GM23338 (cell line): ENCODE data around the gene TEPSIN. TPM values are rescaled to one million over a fixed set of nuclear protein-coding genes. Genes with fewer than 3 reads are reported as not detected.

ENCODE experiments used
- ATAC-seq: fragments of 200-7000 bp; cut with Tn5 transposase; 3 replicates; pipeline ENCODE4 v1.9.1; 2020
- DNase-seq: peaks from one replicate; pipeline ENCODE4 v3.0.0-alpha.2; 2015; ENCODE audit warnings: low spot score
- H2AFZ ChIP-seq: fragments of 200-600 bp; sonication (generic); 2 replicates; pipeline ENCODE4 v1.8.0; 2016; ENCODE audit warnings: antibody characterized with exemption, mild to moderate bottlenecking, moderate library complexity
- H3F3A ChIP-seq: fragments of 200-600 bp; sonication (generic); replicated peaks from 2 replicates; pipeline ENCODE4 v1.8.0; 2017; ENCODE audit warnings: antibody characterized with exemption, mixed run types, low read depth
- H3K27ac ChIP-seq: fragments of 200-600 bp; sonication (generic); 2 replicates; pipeline ENCODE4 v1.6.1; 2016; ENCODE audit warnings: low read depth
- H3K27me3 ChIP-seq: fragments of 200-600 bp; sonication (generic); 2 replicates; pipeline ENCODE4 v1.8.0; 2016; ENCODE audit warnings: mild to moderate bottlenecking, mixed run types, moderate library complexity; ENCODE audit not compliant: insufficient read depth
- H3K36me3 ChIP-seq: fragments of 200-600 bp; sonication (generic); 2 replicates; pipeline ENCODE4 v1.8.0; 2016; ENCODE audit warnings: mild to moderate bottlenecking; ENCODE audit not compliant: insufficient read depth
- H3K4me1 ChIP-seq: fragments of 200-600 bp; sonication (generic); 2 replicates; pipeline ENCODE4 v1.8.0; 2016; ENCODE audit warnings: mild to moderate bottlenecking, moderate library complexity; ENCODE audit not compliant: insufficient read depth
- H3K4me2 ChIP-seq: fragments of 200-600 bp; sonication (generic); 2 replicates; pipeline ENCODE4 v1.7.1; 2017; ENCODE audit warnings: mixed run types
- H3K4me3 ChIP-seq: fragments of 200-600 bp; sonication (generic); 2 replicates; pipeline ENCODE4 v1.6.1; 2016; ENCODE audit warnings: mixed run types
- H3K79me2 ChIP-seq: fragments of 200-600 bp; sonication (generic); replicated peaks from 2 replicates; pipeline ENCODE4 v1.8.0; 2017; ENCODE audit warnings: mild to moderate bottlenecking; ENCODE audit not compliant: insufficient read depth
- H3K9me2 ChIP-seq: fragments of 200-600 bp; sonication (generic); 2 replicates; pipeline ENCODE4 v1.8.0; 2017; ENCODE audit not compliant: insufficient read depth
- H4K20me1 ChIP-seq: fragments of 200-600 bp; sonication (generic); replicated peaks from 2 replicates; pipeline ENCODE4 v1.8.0; 2017; ENCODE audit warnings: mild to moderate bottlenecking; ENCODE audit not compliant: insufficient read depth
- H3K27ac Mint-ChIP-seq: 2 replicates; pipeline ENCODE4 v1.8.0; 2020; ENCODE audit warnings: inconsistent platforms, mild to moderate bottlenecking, moderate library complexity, mixed read lengths
- H3K27me3 Mint-ChIP-seq: 3 replicates; pipeline ENCODE4 v1.8.0; 2022; ENCODE audit warnings: low read depth, mild to moderate bottlenecking, moderate library complexity, mixed read lengths, inconsistent platforms; ENCODE audit not compliant: insufficient read depth, poor library complexity
- H3K36me3 Mint-ChIP-seq: 3 replicates; pipeline ENCODE4 v1.8.0; 2021; ENCODE audit warnings: low read depth, mild to moderate bottlenecking, inconsistent platforms, moderate library complexity, mixed read lengths
- H3K4me1 Mint-ChIP-seq: 3 replicates; pipeline ENCODE4 v1.8.0; 2020; ENCODE audit warnings: mild to moderate bottlenecking, inconsistent platforms, mixed read lengths
- H3K4me3 Mint-ChIP-seq: 3 replicates; pipeline ENCODE4 v1.8.0; 2021; ENCODE audit warnings: moderate library complexity, mild to moderate bottlenecking, inconsistent platforms, mixed read lengths
- H3K9me3 Mint-ChIP-seq: 3 replicates; pipeline ENCODE4 v1.8.0; 2020; ENCODE audit warnings: moderate library complexity, mild to moderate bottlenecking, inconsistent platforms, mixed read lengths
- CREB1 ChIP-seq: fragments of 250-450 bp; sonication (Bioruptor Pico); IDR thresholded peaks from 2 replicates; pipeline ENCODE4 v1.5.0; 2020; ENCODE audit warnings: low read depth, mild to moderate bottlenecking, moderate library complexity
- EZH2phosphoT487 ChIP-seq: fragments of 200-600 bp; sonication (generic); IDR thresholded peaks from one replicate; pipeline ENCODE4 v1.8.1; 2018; ENCODE audit warnings: antibody characterized with exemption; ENCODE audit not compliant: unreplicated experiment
- JUNB ChIP-seq: IDR thresholded peaks from one replicate; pipeline ENCODE4 v1.6.1; 2016; ENCODE audit warnings: antibody characterized with exemption; ENCODE audit not compliant: unreplicated experiment
- POLR2AphosphoS5 ChIP-seq: IDR thresholded peaks from 2 replicates; pipeline ENCODE4 v1.6.1; 2016; ENCODE audit warnings: antibody characterized with exemption, low read depth
- ZNF331 ChIP-seq: fragments of 250-450 bp; sonication (Bioruptor Pico); IDR thresholded peaks from 2 replicates; pipeline ENCODE4 v1.5.0; 2020; ENCODE audit warnings: low read depth, mild to moderate bottlenecking, moderate library complexity
- polyA plus RNA-seq: library from polyadenylated mRNA; unstranded; fragments of >200 nt; fragmentation: Nextera tagmentation; extraction: Ambion mirVana; gene quantifications from 2 replicates; pipeline ENCODE4 v1.2.1, GENCODE V29; 2016
- total RNA-seq: library from RNA; depleted of rRNA; stranded (reverse); fragments of >200 nt; shearing (Covaris generic); gene quantifications from 2 replicates; pipeline ENCODE4 v1.2.3, GENCODE V29; 2014
- TF ChIP-seq, protein P1 (sequence below): IDR thresholded peaks from 2 replicates; pipeline ENCODE4 v1.6.1; 2016; ENCODE audit warnings: antibody characterized with exemption
- TF ChIP-seq, protein P2 (sequence below): fragments of 250-450 bp; sonication (Bioruptor Pico); IDR thresholded peaks from 2 replicates; pipeline ENCODE4 v1.5.0; 2020; ENCODE audit warnings: mild to moderate bottlenecking, moderate library complexity
- TF ChIP-seq, protein P3 (sequence below), 2 experiments: fragments of 200-600 bp in 1 of 2; sonication (generic) in 1 of 2; conservative IDR thresholded peaks; 2 replicates each; pipeline versions ENCODE4 v1.5.1 to v1.6.1; 2016 to 2017; ENCODE audit warnings: antibody characterized with exemption in 2 of 2, low read depth in 2 of 2, mild to moderate bottlenecking in 2 of 2, moderate library complexity in 1 of 2

TEPSIN gene
- total and polyA plus RNA-seq, 2 experiments from 2014 or later = 4.4 to 25.3 TPM

DNA sequence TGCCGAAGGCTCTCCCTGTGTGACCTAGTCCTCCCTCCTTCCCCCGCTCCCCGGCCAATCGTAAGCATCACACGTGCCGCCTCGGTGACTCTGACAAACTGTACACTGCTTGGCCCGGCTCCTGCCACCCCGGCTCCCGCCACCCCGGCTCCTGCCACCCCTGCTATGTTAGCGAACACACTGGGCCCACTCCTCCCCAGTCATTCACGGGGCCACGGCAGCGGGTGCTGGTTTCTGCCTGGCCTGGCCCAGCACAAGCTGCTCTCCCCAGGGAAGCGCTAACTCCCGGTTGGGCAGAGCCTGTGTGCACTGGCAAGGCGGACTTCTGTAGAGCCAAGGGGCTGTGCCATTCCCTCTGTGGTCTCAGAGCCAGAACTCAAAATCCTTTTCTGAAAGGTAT lies 22.2 kb upstream of the TEPSIN start:
- DNase-seq = no peak
- Histone ChIP-seq H3K27ac (no peak overlapping the region), H3K36me3 (no peaks in the 10 kb centered on the region), H3K4me1 (no peaks in the 10 kb centered on the region), H3F3A (no peaks in the 10 kb centered on the region), H3K79me2 (no peaks in the 10 kb centered on the region), H3K27me3 (no peaks in the 10 kb centered on the region), H3K4me2 (no peak overlapping the region), H3K4me3 (no peak overlapping the region), H4K20me1 (no peaks in the 10 kb centered on the region), H2AFZ (no peak overlapping the region), H3K9me2 (no peaks in the 10 kb centered on the region)
- no peaks in the 10 kb centered on the region; the same call in 2 of the 3 replicates for H3K4me1 Mint-ChIP-seq
- TF ChIP-seq JUNB (no peak), POLR2AphosphoS5 (no peak), ZNF331 (CRISPR knock-in tag) (no peak)
- TF ChIP-seq, protein P1, sequence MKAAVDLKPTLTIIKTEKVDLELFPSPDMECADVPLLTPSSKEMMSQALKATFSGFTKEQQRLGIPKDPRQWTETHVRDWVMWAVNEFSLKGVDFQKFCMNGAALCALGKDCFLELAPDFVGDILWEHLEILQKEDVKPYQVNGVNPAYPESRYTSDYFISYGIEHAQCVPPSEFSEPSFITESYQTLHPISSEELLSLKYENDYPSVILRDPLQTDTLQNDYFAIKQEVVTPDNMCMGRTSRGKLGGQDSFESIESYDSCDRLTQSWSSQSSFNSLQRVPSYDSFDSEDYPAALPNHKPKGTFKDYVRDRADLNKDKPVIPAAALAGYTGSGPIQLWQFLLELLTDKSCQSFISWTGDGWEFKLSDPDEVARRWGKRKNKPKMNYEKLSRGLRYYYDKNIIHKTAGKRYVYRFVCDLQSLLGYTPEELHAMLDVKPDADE = no peak
- TF ChIP-seq, protein P2, sequence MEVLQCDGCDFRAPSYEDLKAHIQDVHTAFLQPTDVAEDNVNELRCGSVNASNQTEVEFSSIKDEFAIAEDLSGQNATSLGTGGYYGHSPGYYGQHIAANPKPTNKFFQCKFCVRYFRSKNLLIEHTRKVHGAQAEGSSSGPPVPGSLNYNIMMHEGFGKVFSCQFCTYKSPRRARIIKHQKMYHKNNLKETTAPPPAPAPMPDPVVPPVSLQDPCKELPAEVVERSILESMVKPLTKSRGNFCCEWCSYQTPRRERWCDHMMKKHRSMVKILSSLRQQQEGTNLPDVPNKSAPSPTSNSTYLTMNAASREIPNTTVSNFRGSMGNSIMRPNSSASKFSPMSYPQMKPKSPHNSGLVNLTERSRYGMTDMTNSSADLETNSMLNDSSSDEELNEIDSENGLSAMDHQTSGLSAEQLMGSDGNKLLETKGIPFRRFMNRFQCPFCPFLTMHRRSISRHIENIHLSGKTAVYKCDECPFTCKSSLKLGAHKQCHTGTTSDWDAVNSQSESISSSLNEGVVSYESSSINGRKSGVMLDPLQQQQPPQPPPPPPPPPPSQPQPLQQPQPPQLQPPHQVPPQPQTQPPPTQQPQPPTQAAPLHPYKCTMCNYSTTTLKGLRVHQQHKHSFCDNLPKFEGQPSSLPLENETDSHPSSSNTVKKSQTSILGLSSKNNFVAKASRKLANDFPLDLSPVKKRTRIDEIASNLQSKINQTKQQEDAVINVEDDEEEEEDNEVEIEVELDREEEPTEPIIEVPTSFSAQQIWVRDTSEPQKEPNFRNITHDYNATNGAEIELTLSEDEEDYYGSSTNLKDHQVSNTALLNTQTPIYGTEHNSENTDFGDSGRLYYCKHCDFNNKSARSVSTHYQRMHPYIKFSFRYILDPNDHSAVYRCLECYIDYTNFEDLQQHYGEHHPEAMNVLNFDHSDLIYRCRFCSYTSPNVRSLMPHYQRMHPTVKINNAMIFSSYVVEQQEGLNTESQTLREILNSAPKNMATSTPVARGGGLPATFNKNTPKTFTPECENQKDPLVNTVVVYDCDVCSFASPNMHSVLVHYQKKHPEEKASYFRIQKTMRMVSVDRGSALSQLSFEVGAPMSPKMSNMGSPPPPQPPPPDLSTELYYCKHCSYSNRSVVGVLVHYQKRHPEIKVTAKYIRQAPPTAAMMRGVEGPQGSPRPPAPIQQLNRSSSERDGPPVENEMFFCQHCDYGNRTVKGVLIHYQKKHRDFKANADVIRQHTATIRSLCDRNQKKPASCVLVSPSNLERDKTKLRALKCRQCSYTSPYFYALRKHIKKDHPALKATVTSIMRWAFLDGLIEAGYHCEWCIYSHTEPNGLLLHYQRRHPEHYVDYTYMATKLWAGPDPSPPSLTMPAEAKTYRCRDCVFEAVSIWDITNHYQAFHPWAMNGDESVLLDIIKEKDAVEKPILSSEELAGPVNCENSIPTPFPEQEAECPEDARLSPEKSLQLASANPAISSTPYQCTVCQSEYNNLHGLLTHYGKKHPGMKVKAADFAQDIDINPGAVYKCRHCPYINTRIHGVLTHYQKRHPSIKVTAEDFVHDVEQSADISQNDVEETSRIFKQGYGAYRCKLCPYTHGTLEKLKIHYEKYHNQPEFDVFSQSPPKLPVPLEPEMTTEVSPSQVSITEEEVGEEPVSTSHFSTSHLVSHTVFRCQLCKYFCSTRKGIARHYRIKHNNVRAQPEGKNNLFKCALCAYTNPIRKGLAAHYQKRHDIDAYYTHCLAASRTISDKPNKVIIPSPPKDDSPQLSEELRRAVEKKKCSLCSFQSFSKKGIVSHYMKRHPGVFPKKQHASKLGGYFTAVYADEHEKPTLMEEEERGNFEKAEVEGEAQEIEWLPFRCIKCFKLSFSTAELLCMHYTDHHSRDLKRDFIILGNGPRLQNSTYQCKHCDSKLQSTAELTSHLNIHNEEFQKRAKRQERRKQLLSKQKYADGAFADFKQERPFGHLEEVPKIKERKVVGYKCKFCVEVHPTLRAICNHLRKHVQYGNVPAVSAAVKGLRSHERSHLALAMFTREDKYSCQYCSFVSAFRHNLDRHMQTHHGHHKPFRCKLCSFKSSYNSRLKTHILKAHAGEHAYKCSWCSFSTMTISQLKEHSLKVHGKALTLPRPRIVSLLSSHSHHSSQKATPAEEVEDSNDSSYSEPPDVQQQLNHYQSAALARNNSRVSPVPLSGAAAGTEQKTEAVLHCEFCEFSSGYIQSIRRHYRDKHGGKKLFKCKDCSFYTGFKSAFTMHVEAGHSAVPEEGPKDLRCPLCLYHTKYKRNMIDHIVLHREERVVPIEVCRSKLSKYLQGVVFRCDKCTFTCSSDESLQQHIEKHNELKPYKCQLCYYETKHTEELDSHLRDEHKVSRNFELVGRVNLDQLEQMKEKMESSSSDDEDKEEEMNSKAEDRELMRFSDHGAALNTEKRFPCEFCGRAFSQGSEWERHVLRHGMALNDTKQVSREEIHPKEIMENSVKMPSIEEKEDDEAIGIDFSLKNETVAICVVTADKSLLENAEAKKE (CRISPR knock-in tag) = no peak
- H3K36me3 Mint-ChIP-seq = peaks cover 3% of the 10 kb centered on the region; the same call in 2 of the 3 replicates
- peaks cover 8% of the 10 kb centered on the region for H3K27me3 Mint-ChIP-seq
- no peaks in the 10 kb centered on the region for H3K9me3 Mint-ChIP-seq
- no peak overlapping the region for H3K27ac Mint-ChIP-seq
- ATAC-seq = no peak
- no peak overlapping the region for H3K4me3 Mint-ChIP-seq

DNA sequence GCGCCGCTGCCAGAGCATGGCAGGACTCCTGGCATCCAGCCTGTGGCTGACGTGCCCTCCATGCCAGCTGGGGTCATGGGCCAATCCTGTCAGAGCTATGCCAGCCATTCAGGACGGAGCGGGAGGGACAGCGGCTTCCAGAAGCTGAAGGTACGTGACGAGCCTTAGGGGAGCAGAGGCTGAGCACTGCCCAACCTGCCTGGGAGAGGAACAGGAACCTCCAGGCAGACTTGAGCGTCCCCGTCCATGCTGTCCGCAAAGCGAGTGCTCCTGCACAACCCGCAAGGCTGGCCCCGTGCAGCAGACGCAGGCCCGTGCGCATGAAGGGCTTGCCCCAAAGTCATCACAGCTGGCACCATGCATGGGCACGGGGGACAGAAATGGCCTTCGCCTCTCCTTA lies 21.8 kb upstream of the TEPSIN start:
- no peak overlapping the region for H3K27ac Mint-ChIP-seq
- H3K79me2 ChIP-seq = no peaks in the 10 kb centered on the region
- TF ChIP-seq, protein P3, sequence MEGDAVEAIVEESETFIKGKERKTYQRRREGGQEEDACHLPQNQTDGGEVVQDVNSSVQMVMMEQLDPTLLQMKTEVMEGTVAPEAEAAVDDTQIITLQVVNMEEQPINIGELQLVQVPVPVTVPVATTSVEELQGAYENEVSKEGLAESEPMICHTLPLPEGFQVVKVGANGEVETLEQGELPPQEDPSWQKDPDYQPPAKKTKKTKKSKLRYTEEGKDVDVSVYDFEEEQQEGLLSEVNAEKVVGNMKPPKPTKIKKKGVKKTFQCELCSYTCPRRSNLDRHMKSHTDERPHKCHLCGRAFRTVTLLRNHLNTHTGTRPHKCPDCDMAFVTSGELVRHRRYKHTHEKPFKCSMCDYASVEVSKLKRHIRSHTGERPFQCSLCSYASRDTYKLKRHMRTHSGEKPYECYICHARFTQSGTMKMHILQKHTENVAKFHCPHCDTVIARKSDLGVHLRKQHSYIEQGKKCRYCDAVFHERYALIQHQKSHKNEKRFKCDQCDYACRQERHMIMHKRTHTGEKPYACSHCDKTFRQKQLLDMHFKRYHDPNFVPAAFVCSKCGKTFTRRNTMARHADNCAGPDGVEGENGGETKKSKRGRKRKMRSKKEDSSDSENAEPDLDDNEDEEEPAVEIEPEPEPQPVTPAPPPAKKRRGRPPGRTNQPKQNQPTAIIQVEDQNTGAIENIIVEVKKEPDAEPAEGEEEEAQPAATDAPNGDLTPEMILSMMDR (conservative IDR thresholded peaks at IDR 0.05; ENCODE audit: low read depth in 2 of 2) = no peak
- no peak for TF ChIP-seq CREB1
- TF ChIP-seq POLR2AphosphoS5 = no peak
- TF ChIP-seq EZH2phosphoT487 = no peak
- no peak for TF ChIP-seq JUNB

More for the DNA sequence above, 21.8 kb upstream of the TEPSIN start:
- Mint-ChIP-seq H3K9me3 (no peaks in the 10 kb centered on the region), H3K4me1 (no peaks in the 10 kb centered on the region; the same call in 2 of the 3 replicates), H3K36me3 (peaks cover 3% of the 10 kb centered on the region; the same call in 2 of the 3 replicates), H3K27me3 (peaks cover 8% of the 10 kb centered on the region), H3K4me3 (no peak overlapping the region)
- Histone ChIP-seq H4K20me1 (no peaks in the 10 kb centered on the region; the same call in 1 of the 2 replicates), H2AFZ (no peak overlapping the region), H3K27ac (no peak overlapping the region), H3F3A (no peaks in the 10 kb centered on the region), H3K9me2 (no peaks in the 10 kb centered on the region), H3K4me2 (no peak overlapping the region), H3K4me3 (no peak overlapping the region), H3K4me1 (no peaks in the 10 kb centered on the region), H3K36me3 (no peaks in the 10 kb centered on the region), H3K27me3 (no peaks in the 10 kb centered on the region)
- no peak for DNase-seq
- ATAC-seq = no peak
